ENCODE measurements around the gene LRP2BP.

GRCh38 chr4:185346975-185347601 lies 48.6 kb downstream of the LRP2BP start:
- TF ChIP-seq, protein P1, sequence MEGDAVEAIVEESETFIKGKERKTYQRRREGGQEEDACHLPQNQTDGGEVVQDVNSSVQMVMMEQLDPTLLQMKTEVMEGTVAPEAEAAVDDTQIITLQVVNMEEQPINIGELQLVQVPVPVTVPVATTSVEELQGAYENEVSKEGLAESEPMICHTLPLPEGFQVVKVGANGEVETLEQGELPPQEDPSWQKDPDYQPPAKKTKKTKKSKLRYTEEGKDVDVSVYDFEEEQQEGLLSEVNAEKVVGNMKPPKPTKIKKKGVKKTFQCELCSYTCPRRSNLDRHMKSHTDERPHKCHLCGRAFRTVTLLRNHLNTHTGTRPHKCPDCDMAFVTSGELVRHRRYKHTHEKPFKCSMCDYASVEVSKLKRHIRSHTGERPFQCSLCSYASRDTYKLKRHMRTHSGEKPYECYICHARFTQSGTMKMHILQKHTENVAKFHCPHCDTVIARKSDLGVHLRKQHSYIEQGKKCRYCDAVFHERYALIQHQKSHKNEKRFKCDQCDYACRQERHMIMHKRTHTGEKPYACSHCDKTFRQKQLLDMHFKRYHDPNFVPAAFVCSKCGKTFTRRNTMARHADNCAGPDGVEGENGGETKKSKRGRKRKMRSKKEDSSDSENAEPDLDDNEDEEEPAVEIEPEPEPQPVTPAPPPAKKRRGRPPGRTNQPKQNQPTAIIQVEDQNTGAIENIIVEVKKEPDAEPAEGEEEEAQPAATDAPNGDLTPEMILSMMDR (IDR thresholded peaks at IDR 0.05) = no peak
- TF ChIP-seq POLR2A (IDR thresholded peaks at IDR 0.05) (no peak), POLR2AphosphoS5 (IDR thresholded peaks at IDR 0.05) (no peak)

All from breast epithelium (tissue), 3 donors.